C4-2B (cell line): ENCODE data around the gene MAN2B2.

Source experiments
- ZFX ChIP-seq: fragments of 450-650 bp; IDR thresholded peaks from 2 replicates; pipeline ENCODE4 v1.6.1; 2017
- TF ChIP-seq, protein P1 (sequence below): fragments of 450-650 bp; conservative IDR thresholded peaks from 2 replicates; pipeline ENCODE4 v1.5.1; 2017; ENCODE audit warnings: mild to moderate bottlenecking

DNA sequence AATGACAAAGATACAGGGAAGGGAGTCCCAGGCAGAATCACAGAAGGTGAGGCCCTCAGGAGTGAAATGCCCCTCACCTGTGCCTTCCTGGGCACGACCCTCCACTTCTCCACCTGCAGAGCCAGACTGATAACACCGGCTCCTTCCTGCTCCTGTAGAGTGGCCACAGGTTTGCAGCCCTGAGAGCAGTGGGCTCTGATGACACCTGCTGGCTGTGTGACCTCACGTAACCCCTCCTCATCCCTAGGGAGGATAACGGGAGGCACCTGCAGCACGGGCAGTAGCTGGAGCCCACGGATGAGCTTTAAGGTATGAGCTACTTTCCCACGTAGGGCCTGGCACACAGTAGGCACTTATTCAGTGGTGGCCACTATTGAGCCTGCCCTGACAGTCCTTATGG is 25.5 kb upstream of the MAN2B2 start:
- TF ChIP-seq, protein P1, sequence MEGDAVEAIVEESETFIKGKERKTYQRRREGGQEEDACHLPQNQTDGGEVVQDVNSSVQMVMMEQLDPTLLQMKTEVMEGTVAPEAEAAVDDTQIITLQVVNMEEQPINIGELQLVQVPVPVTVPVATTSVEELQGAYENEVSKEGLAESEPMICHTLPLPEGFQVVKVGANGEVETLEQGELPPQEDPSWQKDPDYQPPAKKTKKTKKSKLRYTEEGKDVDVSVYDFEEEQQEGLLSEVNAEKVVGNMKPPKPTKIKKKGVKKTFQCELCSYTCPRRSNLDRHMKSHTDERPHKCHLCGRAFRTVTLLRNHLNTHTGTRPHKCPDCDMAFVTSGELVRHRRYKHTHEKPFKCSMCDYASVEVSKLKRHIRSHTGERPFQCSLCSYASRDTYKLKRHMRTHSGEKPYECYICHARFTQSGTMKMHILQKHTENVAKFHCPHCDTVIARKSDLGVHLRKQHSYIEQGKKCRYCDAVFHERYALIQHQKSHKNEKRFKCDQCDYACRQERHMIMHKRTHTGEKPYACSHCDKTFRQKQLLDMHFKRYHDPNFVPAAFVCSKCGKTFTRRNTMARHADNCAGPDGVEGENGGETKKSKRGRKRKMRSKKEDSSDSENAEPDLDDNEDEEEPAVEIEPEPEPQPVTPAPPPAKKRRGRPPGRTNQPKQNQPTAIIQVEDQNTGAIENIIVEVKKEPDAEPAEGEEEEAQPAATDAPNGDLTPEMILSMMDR: no peak
- TF ChIP-seq ZFX: no peak
